Activated CD8-positive, alpha-beta memory T cell treated with anti-CD3 and anti-CD28 coated beads for 1 hour (primary cell): Measurements from ENCODE around the gene PPFIA3.
"Not testable (repeated sequence)": the region's sequence is repeated elsewhere in the genome, so short reads cannot be mapped to it uniquely, and the experiment has no call there.

Experiments
- DNase-seq, 2 donors: peaks; one replicate each; pipeline ENCODE4 v3.0.0-alpha.2; 2020; ENCODE audit warnings: low read depth in 1 of 2; ENCODE audit errors: extremely low read depth in 1 of 2

PPFIA3 gene

DNA sequence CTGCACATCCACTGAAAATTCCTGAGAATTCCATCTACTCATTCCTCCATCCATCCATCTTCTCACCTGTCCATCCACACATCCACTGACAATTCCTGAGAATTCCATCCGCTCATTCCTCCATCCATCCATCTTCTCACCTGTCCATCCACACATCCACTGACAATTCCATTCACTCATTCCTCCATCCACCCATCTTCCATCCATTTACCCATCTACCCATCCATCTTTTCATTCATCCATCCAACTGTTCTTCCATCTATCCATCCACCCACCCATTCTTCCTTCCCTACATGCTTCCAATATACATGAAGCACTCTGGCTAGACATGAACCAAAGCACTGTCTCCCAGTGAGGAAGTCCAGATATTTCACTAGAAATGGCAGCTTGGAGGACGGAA, 53.9 kb downstream of the PPFIA3 start:
- no peak for DNase-seq

GRCh38 chr19:49180659-49181058, 61.3 kb downstream of the PPFIA3 start:
- no peak for DNase-seq

DNA sequence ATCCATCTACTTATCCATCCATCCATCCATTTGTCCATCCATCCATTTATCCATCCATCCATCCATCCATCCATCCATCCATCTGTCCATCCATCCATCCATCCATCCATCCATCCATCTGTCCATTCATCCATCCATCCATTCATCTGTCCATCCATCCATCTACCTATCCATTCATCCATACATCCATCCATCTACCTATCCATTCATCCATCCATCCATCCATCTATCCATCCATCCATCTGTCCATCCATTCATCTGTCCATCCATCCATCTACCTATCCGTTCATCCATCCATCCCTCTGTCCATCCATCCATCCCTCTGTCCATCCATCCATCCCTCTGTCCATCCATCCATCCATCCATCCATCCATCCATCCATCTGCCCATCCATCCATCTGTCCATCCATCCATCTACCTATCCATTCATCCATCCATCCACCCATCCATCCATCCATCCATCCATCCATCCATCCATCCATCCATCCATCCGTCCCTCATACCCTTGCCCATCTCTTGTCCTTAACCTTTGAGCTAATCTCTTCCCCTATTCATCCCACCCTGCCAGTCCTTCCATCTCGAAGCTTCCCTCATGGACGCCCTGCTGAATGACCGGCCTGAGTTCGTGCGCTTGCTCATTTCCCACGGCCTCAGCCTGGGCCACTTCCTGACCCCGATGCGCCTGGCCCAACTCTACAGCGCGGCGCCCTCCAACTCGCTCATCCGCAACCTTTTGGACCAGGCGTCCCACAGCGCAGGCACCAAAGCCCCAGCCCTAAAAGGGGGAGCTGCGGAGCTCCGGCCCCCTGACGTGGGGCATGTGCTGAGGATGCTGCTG, 62.9 kb downstream of the PPFIA3 start:
- DNase-seq, result not testable (repeated sequence)

DNA sequence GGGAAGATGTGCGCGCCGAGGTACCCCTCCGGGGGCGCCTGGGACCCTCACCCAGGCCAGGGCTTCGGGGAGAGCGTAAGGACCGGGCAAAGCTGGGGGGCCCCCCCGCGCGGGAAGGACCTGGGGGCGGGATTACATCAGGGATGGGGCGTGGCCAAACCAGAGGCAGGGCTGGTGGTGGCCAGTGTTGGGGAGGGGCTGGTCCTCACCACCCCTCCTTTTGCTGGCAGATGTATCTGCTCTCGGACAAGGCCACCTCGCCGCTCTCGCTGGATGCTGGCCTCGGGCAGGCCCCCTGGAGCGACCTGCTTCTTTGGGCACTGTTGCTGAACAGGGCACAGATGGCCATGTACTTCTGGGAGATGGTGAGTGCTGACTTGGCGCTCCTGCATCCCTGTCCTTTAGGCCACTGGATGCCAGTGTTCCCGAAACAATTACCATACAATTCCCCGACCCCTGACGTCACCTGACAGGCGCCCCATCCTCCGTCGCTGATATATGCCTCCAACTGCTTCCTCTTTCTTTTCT, 63.6 kb downstream of the PPFIA3 start:
- DNase-seq, result no peak

- DNase-seq, result no peak
Observed at GRCh38 chr19:49186108-49186507, 66.8 kb downstream of the PPFIA3 start.

DNA sequence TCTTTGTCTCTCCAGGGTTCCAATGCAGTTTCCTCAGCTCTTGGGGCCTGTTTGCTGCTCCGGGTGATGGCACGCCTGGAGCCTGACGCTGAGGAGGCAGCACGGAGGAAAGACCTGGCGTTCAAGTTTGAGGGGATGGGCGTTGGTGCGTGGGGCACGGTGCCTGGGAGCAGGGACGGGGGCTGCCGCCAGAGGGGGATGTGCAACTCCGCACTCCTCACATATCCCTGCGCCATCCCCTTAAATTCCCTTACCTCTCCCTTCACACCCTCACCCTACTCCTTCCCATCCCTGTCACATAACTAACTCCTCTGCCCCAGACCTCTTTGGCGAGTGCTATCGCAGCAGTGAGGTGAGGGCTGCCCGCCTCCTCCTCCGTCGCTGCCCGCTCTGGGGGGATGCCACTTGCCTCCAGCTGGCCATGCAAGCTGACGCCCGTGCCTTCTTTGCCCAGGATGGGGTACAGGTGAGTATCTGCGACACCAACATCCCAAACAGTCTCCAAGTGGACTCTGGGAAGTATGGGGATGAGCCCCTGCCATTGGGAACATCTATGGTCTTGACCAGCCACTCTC, 69.4 kb downstream of the PPFIA3 start:
- no peak for DNase-seq

DNA sequence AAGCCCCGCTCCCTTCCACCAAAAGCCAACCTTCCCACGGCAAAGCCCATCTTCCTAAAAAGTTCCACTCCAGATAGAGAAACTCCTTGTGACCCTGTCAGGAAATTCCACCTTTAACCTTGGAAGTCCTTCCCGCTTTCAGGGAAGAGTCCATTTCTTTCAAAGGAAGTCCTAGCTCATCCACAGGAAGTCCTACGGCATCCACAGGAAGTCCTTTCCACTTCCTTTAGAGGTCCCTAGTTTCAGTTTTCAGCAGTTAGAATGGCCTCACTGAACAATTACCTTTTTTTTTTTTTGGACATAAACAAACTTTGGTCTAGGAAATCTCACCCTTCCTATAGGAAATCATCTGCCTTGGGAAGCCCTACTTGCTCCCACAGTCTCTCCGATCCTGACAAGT, 69.9 kb downstream of the PPFIA3 start:
- no peak for DNase-seq

DNA sequence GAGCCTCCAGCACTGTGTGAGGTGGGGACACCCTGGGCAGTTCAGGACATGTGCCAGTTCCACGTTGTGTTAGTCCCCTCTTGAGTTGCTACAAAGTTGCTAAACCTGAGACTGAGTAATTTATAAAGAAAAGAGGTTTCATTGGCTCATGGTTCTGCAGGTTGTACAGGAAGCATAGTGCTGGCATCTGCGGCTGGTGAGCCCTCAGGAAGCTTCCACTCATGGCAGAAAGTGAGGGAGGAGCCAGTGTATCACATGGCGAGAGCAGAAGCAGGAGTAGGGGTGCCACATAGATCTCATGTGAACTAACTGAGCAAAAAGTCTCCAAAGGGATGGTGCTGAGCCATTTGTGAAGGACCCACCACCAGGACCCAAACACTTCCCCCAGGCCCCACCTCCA, 71.4 kb downstream of the PPFIA3 start:
- DNase-seq, result no peak

GRCh38 chr19:49193822-49194394, 74.6 kb downstream of the PPFIA3 start:
- DNase-seq, result no peak

GRCh38 chr19:49194408-49194807, 75.1 kb downstream of the PPFIA3 start:
- DNase-seq, result no peak

- DNase-seq, result no peak
Observed at GRCh38 chr19:49196527-49197240, 77.3 kb downstream of the PPFIA3 start.

DNA sequence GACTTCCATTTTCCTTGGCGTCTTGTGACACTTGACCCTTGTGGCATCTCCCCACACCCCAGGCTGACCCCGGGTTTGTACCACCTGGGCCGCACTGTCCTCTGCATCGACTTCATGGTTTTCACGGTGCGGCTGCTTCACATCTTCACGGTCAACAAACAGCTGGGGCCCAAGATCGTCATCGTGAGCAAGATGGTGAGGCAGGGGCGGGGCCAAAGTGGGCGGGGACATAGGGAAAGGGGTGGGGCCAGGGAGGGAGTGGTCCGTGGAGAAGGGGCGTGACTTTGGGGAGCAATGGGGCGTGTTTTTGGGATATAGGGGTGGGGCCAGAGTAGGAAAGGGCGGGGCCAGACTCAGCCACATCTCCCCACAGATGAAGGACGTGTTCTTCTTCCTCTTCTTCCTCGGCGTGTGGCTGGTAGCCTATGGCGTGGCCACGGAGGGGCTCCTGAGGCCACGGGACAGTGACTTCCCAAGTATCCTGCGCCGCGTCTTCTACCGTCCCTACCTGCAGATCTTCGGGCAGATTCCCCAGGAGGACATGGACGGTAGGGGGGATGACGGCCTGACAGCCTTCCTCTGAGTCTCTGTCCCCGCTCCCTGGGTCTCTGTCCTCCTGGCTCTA, 81.0 kb downstream of the PPFIA3 start:
- DNase-seq, result no peak
